Medulla oblongata (tissue), 1 donor: ENCODE measurements around the gene BAG1.

Experiments used
- DNase-seq: peaks from one replicate; pipeline ENCODE4 v3.0.0-alpha.2; 2015; ENCODE audit errors: extremely low spot score

Gene BAG1

DNA sequence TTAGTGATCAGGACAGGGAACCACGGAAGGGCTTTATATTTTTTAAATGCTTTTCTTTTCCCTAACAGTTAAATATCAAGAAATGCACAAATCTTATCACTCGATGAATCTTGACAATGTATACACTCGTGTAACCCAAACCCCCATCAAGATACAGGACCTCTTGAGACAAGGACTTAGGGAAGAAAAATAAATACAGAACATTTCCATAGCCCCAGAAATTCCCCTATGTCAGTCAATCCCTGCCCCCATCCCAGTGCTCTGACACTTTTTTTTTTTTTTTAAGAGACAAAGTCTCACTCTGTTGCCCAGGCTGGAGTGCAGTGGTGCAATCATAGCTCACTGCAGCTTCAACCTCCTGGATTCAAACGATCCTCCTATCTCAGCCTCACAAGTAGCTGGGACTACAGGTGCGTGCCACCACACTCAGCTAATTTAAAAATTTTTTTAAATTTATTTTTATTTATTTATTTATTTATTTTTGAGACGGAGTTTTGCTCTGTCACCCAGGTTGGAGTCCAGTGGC is 21.8 kb downstream of the BAG1 start:
- no peak for DNase-seq

DNA sequence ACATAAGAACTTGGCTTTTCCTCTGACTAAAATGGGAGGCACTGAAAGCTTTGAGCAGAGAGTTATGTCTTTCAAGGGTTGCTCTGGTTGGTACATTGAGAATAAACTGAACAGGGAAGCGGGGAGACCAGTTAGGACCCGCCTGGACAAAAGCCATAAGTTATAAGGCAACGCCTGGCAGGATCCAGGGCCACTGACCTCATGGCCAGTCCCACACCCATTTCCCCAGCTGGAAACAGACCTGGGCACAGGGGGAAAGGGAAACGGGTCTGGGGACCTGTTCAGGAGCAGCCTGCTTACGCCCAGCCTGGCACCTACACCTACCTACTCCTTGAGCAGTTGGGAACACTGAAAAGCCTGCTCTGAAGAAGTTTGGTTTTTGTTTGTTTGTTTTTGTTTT is 23.2 kb downstream of the BAG1 start:
- no peak for DNase-seq

DNA sequence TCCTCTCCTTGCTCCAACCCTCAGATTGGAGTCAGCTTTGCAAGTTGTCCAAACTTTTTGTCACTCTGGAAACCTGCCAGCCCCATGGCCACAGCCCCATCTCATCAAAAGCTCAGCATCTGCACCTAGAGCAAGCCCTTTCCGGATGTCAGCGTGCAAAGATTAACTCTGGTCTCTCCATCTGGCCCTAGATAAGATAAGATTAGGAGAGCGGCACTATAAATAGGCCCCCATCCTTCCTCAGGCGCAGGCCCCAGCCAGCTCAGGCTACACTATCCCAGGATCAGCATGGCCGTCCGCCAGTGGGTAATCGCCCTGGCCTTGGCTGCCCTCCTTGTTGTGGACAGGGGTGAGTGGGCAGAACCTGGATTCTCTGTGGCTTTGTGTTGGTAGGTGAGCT is 24.6 kb downstream of the BAG1 start, which contains the start of gene SPINK4:
Gene SPINK4, plus strand, starts transcription at position 247 of the 400 bp plus-strand sequence. Its CDS starts 42 bp downstream, at position 289.
- DNase-seq = no peak

DNA sequence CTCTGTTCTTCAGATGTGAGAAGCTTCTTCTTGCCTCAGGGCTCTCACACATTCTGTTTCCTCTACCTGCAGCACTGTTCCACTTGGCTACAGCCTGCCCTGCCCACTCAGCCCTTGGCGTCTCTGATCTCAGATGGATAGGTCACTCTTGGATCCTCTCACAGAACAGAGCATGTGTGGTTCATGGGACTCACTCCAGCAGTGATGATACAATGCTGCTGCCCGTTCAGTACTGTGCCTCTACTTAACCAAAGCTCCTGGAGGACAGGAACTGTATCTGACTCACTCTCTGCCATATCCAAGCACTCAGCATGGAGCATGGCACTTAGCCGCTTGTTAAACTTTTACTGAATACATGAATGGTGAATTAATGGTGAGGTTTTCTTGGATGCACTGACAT is 27.9 kb downstream of the BAG1 start:
- DNase-seq = no peak

DNA sequence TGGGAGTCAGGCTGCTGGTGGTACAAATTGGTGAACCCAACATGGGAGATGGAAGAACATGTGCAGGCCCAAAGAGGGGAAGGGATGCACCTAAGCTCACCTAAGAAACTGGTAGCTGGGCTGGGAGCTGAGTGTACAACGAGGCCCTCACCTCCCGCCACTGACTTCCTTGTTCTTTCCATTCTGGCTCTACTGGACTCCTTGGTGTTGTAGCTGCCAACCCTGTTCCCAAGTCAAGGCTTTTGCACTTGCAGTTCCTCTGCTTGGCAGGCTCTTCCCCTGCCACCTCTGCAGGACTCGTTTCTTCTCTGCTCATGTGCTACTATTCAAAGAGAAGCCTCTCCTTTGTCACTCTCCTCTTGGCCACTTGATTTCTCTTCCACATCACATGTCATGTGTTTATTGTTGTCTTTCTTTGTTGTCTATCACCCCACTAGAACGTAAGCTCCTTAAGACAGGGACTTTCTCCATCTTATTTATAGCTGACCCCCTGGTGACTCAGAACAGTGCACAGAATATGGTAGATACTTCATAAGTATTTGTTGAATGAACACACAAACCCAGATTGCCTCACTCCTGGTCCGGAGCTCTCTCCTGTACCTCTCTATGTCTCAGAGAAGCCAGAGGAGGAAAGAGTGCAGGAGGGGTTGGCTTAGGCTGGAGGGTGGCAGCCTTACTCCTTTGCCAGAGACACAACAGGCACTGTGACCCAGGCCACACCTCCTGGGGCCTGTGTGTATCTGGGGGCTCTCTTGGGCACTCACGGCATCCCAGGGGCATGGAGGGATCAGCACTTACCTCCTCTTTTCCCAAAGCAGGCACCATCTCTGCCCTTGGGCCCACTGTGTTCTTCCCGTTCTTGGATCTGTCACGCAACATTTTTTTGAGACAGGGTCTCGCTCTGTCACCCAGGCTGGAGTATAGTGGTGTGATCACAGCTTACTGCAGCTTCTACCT is 29.7 kb downstream of the BAG1 start:
- no peak for DNase-seq

DNA sequence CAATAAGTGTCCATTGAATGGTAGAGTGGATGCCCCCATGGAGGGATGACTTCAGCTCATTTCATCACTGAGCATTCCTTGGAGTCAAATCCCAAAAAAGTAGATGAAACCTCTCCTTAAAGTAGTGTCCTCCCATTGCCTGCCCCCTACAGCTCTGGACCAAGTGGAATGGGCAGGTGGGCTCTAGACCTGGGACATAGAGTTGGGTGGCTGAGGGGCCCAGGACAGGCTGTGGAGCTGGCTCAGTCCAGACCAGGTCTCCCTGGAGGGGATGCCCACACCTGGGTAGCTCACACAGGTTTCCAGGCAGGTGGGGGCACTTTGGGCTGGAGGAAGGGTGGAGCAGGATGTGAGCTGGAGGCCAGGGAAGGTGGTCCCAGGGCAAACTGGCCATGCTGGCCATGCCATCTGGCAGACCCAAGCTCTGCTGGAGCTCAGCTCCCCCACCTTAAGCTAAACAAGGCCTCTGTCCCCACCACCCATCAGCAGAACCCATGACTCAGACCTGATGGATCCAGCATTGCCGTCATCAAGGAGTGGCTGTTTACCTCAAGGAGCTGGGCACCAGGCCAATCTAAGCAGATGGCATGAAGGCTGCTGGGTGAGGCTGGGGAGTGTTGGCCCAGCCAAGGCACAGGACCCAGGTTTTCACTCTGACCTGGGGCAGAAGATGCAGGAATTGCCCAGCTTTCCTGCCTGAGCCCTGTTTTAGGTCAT is 30.7 kb downstream of the BAG1 start:
- DNase-seq = no peak

DNA sequence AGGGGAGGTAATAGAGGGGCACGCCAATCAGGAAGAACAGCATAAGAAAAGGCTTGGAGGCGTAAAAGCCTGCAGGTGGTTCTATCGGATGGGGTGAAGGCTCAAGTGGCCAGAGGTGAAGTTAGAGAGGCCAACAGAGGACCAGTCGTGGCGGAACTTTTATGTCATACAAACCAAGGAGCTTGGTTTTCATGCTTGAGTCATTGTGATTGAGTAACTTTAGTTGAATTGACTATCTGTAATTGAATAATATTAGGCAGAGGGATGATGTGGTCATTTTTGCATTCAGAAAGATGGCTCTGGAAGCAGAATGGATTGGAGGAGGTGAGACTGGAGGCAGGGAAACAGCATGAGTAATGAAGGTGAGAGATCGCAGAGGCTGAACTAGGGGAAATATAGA is 31.7 kb downstream of the BAG1 start:
- no peak for DNase-seq

DNA sequence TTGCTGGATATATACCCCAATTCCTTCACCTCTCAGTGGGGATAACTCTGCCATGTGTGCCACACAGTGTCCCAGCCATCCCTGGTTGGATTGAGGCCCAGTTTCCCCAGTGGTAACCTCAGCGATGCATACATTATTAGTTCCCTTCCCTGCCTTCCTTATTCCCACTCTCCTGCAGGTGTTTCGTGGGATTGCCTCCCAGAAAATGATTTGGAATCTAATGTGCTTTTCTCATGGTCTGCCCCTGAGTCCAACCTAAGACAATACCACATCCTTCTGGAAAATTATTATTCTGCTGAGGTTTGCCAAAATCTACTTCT is 32.9 kb downstream of the BAG1 start:
- no peak for DNase-seq

DNA sequence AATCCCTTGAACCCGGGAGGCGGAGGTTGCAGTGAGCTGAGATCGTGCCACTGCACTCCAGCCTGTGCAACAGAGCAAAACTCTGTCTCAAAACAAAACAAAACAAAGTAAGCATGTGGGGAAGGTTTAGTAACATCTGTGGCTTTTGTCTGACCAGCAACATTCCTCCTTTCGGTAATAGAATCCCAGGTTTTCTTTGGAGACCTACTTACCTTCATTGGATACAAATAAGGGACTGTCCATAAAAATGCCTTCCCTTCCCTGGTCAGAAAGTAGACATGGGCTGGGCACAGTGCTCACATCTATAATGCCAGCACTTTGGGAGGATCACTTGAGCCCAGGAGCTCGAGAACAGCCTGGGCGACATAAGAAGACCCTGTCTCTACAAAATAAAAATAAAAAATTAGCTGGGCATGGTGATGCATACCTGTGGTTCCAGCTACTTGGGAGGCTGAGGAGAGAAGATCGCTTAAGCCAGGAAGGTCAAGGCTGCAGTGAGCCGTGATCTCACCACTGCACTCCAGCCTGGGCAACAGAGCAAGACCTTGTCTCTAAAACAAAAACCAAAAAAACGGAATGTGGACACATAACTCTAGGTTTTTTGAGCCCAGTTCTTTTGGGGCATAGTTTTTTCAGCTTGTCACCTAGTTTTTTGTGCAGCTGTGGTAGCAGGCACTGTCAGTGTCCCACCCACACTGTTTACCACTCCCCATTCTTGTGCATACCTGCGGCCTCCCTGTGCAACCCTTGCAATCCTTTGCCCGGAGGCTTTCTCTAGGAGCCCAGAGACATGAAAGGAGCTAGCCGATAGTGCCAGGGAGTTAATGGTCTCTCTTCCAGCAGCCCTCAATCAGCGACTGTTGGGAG is 33.5 kb downstream of the BAG1 start:
- no peak for DNase-seq

DNA sequence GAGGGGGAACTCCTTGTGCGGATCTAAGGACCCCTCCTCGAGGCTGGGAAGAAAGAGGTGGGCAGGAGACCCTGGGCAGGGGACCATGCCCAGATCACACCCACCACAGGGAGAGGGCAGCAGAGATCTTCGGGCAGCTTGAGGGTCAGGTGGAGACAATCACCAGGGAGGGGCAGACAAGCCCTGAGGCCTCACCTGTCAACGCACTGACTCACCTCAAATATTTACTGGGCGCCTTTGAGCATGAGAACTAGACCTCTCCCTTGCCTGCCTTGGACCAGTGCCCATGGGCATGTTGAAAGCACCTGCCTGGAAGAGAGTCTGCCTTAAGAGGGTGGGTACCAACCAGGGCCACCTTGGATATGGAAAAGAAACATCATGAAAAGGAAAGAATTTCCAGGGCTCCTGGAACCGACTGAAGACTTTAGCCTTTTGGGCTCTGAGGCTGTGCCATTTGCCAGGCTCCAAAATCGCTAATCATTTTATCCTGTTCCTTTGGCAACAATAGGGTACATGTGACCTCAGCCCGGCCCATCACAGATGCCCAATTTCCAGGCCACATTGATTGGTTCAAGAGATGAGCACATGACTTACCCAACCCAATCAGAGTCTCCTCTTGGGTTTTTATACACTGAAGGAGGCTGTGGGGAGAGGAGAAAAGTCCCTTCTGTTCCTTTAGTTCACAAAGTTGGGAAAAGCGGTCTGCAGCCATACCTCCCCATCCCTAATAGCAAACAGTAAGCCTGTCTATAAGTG is 35.0 kb downstream of the BAG1 start:
- no peak for DNase-seq

DNA sequence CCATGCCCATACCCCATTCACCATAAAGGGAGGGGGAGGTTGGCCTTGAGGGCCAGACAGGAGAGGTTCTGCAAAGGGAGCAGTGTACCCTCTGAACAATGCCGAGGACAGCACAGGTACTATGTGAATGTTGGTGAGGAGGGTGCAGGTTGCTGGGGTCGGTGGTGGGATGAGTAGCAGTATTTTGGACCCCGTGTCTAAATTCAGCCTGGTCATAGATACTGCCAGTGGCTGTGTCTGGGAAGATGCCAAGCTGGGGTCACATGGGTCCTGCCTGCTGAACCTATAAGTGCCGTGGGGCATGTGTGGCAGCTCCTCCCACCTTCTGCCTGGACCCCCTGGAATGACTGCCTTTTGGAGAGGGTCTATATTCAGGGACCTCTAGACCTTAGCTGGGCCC is 35.9 kb downstream of the BAG1 start:
- no peak for DNase-seq

DNA sequence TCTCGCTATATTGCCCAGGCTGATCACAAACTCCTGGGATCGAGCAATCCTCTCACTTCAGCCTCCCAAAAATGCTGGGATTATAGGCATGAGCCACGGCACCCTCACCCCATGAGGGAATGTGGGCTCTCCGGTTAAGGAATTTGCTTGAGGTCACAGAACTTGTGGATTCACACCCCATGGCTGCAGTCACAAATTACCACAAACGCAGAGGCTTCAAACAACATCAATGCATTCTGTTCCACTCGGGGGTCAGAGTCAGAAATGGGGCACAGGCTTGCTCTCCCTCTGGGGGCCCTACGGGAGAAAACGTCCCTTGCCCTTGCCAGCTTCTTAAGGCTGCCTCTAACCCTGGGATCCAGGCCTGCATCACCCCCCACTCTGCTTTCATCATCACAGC is 36.8 kb downstream of the BAG1 start:
- DNase-seq = no peak

DNA sequence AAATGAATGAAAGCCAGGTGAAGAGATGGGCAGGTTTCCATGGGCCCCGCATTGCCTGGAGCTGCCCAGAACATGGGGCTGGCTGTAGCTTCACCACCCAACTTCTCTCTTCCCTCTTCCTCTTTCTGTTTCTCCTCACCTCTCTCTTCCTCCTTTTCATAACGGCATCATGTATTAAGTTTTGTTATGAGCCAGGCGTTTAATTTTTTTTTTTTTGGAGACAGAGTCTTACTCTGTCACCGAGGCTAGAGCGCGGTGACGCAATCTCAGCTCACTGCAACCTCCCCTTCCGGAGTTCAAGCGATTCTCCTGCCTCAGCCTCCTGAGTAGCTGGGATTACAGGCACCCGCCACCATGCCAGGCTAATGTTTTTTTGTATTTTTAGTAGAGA is 37.5 kb downstream of the BAG1 start:
- peak; percentile 41 for DNase-seq

DNA sequence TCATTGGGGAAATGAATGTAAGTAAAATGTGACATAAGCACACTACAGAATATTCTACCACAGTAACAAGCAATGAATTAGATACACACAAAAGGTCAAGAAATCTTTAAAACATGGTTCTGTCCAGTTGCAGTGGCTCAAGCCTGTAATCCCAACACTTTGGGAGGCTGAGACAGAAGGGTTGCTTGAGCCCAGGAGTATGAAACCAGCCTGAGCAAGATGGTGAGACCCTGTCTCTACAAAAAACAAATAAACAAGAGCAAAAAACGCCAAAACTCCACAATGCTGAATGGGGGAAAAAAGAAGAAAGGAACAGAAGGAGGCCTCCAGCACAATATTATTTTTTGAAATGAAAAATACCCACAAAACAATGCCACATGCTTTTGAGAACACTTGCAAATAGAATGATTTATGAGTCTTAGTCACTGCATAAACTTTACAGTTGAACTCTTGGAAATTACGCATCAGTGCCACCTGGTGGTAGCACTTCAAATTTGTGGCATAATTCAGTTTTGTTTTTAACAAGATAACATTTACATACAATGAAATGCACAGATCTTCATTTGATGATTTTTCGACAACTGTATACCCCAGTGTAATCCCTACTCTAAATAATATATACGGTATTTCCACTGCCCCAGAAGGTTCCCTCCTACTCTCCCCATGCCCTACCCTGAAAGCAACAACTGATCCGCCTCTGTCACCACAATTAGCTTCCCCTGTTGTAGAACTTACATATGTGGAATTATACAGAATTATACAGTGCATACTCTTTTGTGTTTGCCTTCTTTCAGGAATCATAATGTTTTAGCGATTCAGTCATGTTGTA is 39.0 kb downstream of the BAG1 start:
- peak; percentile 83 for DNase-seq

DNA sequence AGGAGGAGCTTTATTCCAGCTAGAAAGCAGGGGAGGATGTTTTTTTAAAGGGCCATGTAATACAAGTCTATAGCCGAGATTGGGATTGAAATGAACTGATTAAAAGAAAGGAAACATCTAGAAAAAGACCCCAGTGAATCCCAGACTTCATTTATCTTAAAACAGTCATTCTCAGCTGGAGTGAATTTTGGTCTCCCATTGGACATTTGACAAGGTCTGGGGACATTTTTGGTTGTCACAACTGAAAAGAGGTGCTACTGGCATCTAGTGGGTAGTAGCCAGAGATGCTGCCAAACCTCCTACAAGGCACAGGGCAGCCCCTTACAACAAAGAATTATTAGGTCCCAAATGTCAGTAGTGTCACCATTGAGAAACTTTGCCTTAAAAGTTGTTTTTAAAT is 40.8 kb downstream of the BAG1 start:
- DNase-seq = no peak

DNA sequence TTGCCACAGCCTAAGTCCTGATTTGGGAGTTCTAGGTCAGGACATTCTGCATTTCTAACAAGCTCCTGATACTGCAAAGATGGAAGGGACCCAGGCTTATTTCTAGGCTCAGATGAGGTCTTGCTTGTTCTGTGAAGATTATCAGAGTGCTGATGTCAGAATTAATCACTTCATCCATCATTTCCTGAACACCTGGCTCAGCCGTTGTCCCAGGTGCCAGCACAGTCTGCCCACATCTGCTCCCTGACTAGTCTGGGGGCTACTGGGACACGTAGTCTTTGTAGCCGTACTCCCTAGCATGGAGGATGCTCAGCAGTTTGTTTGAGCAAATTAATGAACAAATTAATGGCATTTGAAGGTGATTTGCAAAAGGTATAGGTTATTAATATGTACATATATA is 42.5 kb downstream of the BAG1 start:
- DNase-seq = no peak

DNA sequence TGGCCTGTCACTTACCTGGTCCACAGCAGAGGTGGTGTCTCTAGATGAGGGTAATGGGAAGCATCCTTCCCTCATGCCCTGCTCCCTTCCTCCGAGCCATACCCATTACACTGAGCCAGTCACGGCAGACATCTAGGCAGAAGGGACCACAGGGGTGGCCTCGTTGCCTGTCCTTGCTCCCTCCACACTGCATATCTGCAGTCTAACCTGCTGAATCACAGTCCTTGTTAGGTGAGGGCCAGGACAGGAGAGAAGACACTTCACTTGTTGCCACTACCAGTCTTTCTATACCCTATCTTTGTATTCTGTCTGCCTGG is 43.0 kb downstream of the BAG1 start:
- DNase-seq = no peak

DNA sequence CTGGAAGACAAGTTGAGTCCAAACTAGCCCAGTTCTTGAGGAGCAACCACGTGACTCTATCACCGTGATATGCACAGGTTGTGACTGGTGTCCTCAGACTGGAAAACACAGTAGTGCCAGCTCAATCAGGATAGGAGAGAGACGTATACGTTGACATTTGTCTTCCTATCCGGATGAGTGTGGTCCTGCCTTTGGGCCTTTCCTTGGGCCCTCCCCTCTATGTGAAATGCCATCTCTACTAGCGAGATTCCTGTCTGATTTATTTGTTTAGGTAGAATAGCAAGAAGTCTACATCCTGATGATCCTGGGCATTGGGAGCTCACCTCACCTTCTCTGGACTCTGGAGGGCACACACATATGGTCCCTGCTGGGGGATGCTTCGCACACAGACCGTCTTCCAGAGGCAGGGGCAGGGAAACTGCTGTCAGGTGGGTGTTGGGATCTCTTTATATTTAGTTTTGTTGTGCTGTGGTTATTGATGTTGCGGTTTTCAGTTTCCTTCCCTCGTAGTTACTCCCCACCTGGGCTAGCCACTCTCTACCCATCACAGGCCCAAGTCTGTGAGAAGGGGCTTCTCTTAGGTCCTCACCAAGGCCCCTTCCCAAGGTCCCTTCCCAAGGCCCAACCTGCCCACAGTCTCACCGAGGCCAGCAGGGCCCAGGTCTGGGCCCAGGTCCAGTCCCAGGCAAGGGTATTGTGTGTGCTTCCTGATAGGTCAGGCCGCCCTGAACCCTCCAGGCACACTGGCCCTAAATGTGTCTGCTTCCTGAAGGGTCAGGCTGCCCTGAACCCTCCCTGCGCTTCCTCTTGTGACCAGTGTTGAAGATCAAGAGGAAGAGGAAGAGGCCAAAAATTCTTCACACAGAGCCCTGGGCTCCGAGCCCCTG is 43.6 kb downstream of the BAG1 start:
- no peak for DNase-seq

DNA sequence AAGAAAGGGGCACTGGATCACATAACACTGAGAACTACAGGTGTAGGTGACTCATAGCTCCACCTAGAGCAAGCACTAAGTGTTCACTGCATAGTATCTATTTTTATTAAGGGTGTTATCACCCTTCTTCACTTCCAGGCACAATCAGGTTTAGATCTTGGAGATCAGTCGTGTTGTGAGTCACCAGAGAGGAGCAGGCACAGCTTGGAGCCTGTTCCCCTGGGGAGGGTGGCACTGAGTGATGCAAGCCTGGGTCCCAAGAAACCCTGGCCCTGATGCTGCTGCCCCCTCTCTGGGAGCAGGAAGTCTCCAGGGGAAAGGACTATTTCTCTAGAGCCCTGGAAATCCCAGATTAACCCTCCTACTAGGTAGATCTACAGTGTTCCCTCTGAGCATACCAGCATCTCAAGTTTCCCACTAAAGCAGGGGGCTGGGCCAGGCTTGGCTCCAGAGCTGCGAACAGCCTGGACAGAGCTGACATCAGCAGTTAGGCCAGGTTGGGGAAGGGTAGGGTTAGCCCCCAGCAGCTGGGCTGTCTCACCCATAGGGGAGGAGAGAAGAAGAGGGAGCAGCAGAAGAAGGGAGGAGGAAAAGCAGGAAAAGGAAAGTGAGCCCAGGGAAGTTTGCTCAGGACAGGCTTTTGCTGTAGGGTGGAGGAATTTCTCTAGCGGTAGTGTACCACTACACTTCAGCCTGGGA is 52.7 kb downstream of the BAG1 start:
- no peak for DNase-seq
